Measurements from ENCODE around the gene MPI. TPM values are rescaled to one million over a fixed set of nuclear protein-coding genes. Genes with fewer than 3 reads are reported as not detected.

MPI gene
- total and polyA plus RNA-seq, 3 donors from 2014 or later = 65.4 to 92.6 (median 78.1) TPM

- Histone ChIP-seq H3K27me3 (no peaks in the 10 kb centered on the region), H3K27ac (no peak overlapping the region), H3K9me3 (no peaks in the 10 kb centered on the region), H3K4me3 (no peak overlapping the region), H3K36me3 (ENCODE audit: low read depth, missing control alignments) (no peaks in the 10 kb centered on the region), H3K4me1 (peaks cover 3% of the 10 kb centered on the region)
- TF ChIP-seq POLR2A (IDR thresholded peaks at IDR 0.05) = no peak
- TF ChIP-seq CTCF (IDR thresholded peaks at IDR 0.05) = no peak
- intact Hi-C loops (cut with DNase I; ENCODE audit: low total_unique reads) = no loop called here
- WGBS, 2 donors = 70 to 82% methylated on average over 2 of the region's 2 CpGs
- no peak for DNase-seq
These were observed 34.0 kb upstream of the MPI start for GRCh38 chr15:74855857-74856256.

GRCh38 chr15:74856537-74856936 lies 33.3 kb upstream of the MPI start:
- 100% methylated on average over 1 of the region's 1 CpG for WGBS, 2 donors
- H3K27ac ChIP-seq = no peak overlapping the region
- H3K4me3 ChIP-seq = no peak overlapping the region
- intact Hi-C loops (cut with DNase I; ENCODE audit: low total_unique reads) = no loop called here
- TF ChIP-seq POLR2A (IDR thresholded peaks at IDR 0.05) = no peak
- no peak for TF ChIP-seq CTCF (IDR thresholded peaks at IDR 0.05)
- H3K27me3 ChIP-seq = no peaks in the 10 kb centered on the region
- no peaks in the 10 kb centered on the region for H3K9me3 ChIP-seq
- H3K4me1 ChIP-seq = peaks cover 3% of the 10 kb centered on the region
- no peaks in the 10 kb centered on the region for H3K36me3 ChIP-seq (ENCODE audit: low read depth, missing control alignments)
- no peak for DNase-seq

- Histone ChIP-seq H3K9me3 (no peaks in the 10 kb centered on the region), H3K27me3 (no peaks in the 10 kb centered on the region), H3K4me1 (peaks cover 3% of the 10 kb centered on the region), H3K36me3 (ENCODE audit: low read depth, missing control alignments) (no peaks in the 10 kb centered on the region), H3K4me3 (no peak overlapping the region), H3K27ac (no peak overlapping the region)
- intact Hi-C loops (cut with DNase I; ENCODE audit: low total_unique reads) = no loop called here
- no peak for DNase-seq
- WGBS, 2 donors = 61 to 64% methylated on average over 5 of the region's 5 CpGs
- no peak for TF ChIP-seq CTCF (IDR thresholded peaks at IDR 0.05)
- no peak for TF ChIP-seq POLR2A (IDR thresholded peaks at IDR 0.05)
These were observed 32.7 kb upstream of the MPI start for GRCh38 chr15:74857082-74857655.

GRCh38 chr15:74857671-74858368 lies 32.0 kb upstream of the MPI start:
- no peaks in the 10 kb centered on the region for H3K9me3 ChIP-seq
- H3K27ac ChIP-seq = no peak overlapping the region
- H3K4me3 ChIP-seq = no peak overlapping the region
- H3K4me1 ChIP-seq = peaks cover 3% of the 10 kb centered on the region
- no peaks in the 10 kb centered on the region for H3K36me3 ChIP-seq (ENCODE audit: low read depth, missing control alignments)
- no peaks in the 10 kb centered on the region for H3K27me3 ChIP-seq
- intact Hi-C loops (cut with DNase I; ENCODE audit: low total_unique reads) = no loop called here
- TF ChIP-seq POLR2A (IDR thresholded peaks at IDR 0.05) = no peak
- TF ChIP-seq CTCF (IDR thresholded peaks at IDR 0.05) = no peak
- WGBS, 2 donors = 76 to 82% methylated on average over 9 of the region's 9 CpGs
- no peak for DNase-seq

- no peaks in the 10 kb centered on the region for H3K36me3 ChIP-seq (ENCODE audit: low read depth, missing control alignments)
- WGBS, 2 donors = 81 to 83% methylated on average over 4 of the region's 4 CpGs
- H3K27me3 ChIP-seq = no peaks in the 10 kb centered on the region
- H3K4me3 ChIP-seq = no peak overlapping the region
- intact Hi-C loops (cut with DNase I; ENCODE audit: low total_unique reads) = no loop called here
- no peak overlapping the region for H3K27ac ChIP-seq
- no peak for TF ChIP-seq POLR2A (IDR thresholded peaks at IDR 0.05)
- DNase-seq = no peak
- peaks cover 3% of the 10 kb centered on the region for H3K4me1 ChIP-seq
- H3K9me3 ChIP-seq = no peaks in the 10 kb centered on the region
These were observed 31.5 kb upstream of the MPI start for GRCh38 chr15:74858369-74858740.
